ENCODE results near the gene PRKAG2.

- TF ChIP-seq CTCF (IDR thresholded peaks at IDR 0.05), result no peak
- TF ChIP-seq ZFX (IDR thresholded peaks at IDR 0.05; ENCODE audit: borderline replicate concordance), result no peak
Observed at GRCh38 chr7:151731022-151731441, 145.9 kb downstream of the PRKAG2 start.
